GM19035 (cell line): Measurements from ENCODE around the gene PSMC4.

ENCODE experiments used
- ATAC-seq: cut with Tn5 transposase; IDR thresholded peaks from one replicate; pipeline ENCODE4 v1.9.1; 2021; ENCODE audit not compliant: unreplicated experiment

PSMC4 gene

DNA sequence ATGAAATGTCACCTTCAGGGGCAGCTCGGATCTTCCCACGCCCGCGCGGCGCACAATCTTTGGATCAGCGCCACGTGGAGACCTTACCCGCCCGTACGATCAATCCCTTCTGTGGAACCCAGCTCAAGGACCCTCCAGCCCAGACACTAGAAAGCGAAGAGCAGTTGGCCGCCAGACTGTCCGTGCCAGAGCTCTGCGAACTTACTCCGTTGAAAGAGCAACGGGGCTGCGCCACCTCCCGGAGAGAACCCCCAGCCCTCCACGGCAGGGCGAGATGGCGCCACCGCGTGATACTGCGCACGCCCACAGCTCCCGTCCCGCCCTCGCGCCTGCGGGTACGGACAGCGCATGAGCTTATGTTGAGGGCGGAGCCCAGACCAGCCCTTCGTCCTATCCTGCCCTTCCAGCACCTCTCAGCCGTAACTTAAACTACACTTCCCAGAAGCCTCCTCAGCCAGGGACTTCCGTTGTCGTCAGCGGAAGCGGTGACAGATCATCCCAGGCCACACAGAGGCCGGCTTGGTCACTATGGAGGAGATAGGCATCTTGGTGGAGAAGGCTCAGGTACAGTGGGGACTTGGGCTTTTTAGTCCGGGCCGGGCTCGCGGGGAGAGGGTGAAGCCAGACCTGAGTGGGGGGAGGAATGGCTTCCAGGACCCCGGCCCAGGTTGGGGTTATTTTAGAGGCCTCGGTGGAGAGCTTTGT lies at the start of gene PSMC4:
Gene PSMC4 (plus strand): TSS at position 491 of the 705 bp plus-strand sequence. CDS start 38 bp downstream, at position 529.
- ATAC-seq = peak; percentile 94

DNA sequence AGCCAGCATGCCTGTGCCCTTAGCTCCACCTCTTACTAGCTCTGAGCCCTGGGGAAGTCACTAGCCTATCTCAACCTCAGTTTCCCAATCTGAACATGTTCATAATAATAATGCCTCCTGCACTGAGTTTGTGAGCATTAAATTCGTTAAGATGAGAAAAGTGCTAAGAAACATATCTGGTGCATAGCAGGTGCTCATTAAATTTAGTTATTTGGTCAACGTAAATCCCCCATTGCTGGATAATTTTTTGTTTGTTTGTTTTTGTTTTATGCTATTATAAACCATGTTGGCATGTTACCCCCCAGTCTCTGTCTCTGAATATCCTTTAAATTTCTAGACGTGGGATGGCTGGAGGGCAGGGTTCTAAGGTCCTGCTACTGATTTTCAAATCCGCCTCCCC lies 47.1 kb upstream of the PSMC4 start:
- no peak for ATAC-seq

DNA sequence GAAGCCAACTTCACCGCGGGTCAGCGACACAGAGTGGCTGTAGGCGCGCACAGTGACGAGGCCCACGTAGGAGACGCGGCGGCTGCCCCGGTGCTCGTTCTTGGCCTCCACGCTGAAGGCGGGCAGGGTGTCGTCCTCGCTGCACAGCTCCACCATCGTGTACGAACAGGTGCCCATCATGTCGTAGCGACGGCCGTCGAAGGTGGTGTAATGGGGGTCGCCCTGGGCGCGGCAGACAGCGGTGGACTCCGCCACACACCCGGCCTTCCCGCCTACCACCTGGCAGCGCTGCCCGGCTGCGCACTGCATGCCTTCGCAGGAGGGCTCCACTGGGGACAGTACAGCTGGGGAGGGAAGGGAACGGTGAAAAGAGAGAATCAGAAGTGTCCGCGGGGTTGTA lies 46.6 kb upstream of the PSMC4 start:
- no peak for ATAC-seq

DNA sequence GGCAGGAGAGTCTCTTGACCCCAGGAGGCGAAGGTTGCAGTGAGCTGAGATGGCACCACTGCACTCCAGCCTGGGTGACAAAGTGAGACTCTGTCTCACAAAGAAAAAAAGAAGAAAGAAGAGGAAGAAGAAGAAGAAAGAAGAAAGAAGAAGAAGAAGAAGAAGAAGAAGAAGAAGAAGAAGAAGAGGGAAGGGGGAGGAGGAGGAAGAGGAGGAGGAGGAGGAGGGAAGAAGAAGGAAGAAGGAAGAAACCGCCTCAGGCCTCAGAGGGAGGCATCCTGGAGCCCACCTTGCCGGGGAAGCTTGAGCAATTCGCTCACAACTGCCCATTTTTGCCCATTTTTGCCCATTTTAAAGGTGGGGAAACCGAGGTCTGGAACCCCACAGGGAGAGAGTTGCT lies 46.0 kb upstream of the PSMC4 start:
- ATAC-seq = no peak

DNA sequence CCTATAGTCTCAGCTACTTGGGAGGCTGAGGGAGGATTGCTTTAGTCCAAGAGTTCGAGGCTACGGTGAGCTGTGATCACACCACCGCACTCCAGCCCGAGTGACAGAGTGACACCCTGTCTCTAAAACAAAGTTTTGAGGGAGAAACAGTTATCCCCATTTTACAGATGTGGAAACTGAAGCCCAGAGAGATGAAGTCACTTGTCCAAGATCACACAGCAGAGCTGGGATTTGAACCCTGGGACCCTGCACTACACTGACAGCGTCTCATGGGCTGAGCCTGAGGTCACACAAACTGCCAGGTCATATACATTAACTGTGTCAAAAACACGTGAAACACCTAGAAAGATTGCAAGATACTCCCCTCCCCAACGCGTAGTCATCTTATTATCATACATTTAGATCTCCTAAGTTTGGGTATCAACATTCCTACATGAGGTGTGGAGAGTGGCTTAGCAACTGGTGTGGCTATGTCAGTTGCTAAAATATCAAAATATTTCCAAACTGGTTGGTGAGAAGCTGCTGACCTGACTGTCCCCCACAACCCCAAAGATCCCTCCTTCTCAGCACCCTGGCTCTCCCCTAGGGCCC lies 44.7 kb upstream of the PSMC4 start:
- ATAC-seq = no peak

DNA sequence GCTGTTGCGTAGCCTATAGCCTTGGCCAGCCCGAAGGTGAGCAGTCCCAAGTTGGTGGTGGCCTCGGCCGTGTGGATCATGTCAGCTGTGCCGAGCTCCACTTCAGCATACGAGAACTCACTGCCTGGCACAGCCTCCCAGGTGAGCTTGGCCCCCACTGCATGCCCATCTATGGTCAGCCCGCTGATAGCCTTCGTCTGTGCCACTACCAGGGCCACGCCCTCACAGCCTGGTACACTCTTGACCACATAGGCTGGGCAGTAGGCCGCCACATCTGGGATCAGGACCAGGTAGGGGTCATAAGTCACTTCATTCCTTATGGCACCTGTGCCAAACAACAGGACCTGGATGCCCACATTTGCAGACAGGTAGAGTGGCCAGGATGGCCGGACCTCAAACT lies 43.9 kb upstream of the PSMC4 start:
- ATAC-seq = no peak

DNA sequence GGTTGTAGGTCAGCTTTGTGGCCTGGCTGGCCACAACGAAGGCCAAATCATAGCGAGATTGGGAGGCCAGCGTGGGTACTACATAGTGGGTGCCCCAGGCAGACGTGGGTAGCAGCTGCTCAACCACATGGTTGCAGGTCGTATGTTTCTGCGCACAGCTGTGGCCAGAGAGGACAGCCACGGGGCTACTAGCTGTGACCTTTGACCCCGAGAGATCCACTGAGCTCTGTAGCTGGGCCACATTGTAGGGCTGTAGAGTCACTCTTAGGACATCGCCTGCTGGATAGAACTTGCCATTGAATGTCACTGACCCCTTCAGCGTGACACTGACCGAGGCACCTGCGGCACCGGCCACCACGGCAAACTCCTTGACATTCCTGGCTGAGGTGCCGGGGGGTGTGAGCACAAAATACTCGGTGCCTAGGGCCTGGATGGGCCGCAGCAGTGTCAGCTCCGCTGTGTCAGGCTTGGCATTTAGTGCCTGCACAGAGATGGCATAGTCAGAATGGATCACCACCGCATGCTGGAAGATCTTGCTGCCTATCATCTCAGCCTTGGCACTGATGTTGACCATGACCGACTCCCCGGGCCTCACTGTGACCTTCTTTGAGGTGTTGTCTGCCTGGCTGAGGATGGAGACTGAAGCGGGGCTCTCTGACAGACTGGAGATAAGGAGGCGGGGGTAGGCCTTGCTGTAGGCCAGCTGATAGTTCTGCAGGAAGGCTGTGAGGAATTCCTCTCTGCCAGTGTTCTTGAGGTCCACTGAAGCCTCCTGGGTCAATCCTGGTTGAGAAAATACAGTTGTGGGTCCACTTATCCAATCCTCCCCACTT lies 43.2 kb upstream of the PSMC4 start:
- no peak for ATAC-seq

DNA sequence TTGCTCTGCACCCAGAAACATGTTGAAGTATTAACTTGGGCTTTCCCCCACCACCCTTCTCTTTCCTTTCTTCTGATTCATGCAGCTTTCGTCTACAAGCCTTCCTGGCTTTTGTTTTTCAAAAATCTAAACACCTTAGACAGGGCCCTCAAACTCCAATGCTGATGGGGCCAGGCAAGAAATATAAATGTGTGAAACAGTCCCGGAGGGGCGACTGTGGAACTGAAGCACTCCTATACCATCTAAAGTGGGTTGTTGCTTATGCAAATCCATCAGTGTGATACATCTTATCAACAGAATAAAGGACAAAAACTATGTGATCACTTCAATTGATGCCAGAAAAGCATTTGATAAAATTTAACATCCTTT lies 42.6 kb upstream of the PSMC4 start:
- ATAC-seq = no peak

DNA sequence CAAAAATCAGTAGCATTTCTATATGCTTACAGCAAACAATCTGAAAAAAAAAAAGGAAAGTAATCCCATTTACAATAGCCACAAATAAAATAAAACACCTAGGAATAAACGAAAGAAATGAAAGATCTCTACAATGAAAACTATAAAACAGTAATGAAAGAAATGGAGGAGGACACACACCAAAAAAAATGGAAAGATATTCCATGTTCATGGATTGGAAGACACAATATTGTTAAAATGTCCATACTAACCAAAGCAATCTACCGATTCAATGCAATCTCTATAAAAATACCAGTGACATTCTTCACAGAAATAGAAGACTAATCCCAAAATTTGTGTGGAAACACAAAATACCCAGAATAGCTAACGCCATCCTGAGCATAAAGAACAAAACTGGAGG lies 41.2 kb upstream of the PSMC4 start:
- ATAC-seq = no peak

- ATAC-seq = no peak
Observed at GRCh38 chr19:39934584-39935363, 36.2 kb upstream of the PSMC4 start, which contains the start of gene FCGBP. Gene FCGBP, minus strand, starts transcription at chr19:39934634.

DNA sequence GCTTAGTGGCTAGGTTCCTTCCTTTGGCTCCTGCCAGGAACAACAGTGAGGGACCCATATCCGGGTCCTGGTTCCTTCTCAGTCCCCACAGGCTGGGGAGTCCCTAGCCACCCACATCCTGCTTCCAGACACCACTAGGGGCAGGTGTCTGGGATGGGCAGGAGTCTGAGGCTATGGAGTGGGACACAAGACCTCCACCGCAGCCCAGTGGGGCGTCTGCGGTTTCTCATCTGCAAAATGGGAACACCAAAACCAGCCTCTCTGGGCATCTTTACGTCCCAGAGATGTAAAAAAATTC lies 35.7 kb upstream of the PSMC4 start:
- no peak for ATAC-seq

GRCh38 chr19:39936020-39936419 lies 34.9 kb upstream of the PSMC4 start:
- ATAC-seq = no peak

- ATAC-seq = no peak
Observed at GRCh38 chr19:39936622-39937021, 34.3 kb upstream of the PSMC4 start.

GRCh38 chr19:39937094-39937720 lies 33.8 kb upstream of the PSMC4 start:
- no peak for ATAC-seq

GRCh38 chr19:39937787-39938186 lies 33.2 kb upstream of the PSMC4 start:
- ATAC-seq = no peak

GRCh38 chr19:39939556-39939955 lies 31.4 kb upstream of the PSMC4 start:
- no peak for ATAC-seq

DNA sequence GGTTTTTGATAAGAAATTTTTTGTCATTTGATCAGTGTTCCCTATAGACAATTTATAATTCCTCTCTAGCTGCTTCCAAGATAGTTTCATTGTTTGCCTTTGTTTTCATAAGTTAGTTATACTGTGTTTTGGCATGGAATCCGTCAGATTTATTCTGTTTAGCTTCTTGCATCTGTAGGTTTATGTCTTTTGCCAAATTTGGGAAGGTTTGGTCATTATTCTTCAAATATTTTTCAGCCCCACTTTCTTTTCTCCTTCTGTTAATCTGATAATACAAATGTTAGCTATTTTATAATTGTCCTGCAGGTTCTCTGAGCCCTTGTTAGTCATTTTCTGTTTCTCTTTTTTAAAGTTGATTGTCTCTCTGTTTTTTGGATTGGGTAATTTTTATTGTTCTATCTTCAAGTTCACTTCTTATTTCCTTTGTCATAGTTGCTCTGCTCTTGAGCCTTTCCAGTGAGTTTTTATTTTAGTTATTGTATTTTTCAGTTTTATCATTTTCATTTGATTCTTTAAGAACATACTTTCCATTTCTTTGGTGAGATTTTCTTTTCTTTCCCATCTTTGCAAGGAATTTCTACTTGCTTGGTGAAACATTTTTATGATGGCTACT lies 30.6 kb upstream of the PSMC4 start:
- no peak for ATAC-seq

- no peak for ATAC-seq
Observed at GRCh38 chr19:39941151-39941550, 29.8 kb upstream of the PSMC4 start.

- peak; percentile 87 for ATAC-seq
Observed at GRCh38 chr19:39941615-39942365, 29.2 kb upstream of the PSMC4 start.

DNA sequence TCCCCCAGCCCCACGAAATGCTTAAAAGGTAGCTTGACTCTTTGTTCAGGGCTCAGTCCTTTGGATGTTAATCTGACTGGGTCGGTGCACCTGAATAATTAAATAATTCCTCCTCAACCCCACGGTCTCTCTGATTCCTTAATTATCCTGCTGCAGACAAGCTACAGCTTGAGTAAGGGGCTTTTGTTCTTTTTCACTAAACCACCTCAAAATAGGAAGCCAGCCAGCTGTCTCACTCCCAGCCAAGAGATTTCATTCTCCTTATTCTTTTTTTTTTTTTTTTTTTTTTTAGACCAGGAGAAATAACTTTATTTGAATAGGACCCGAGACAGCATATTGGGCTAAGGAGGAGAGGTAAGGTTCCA lies 28.6 kb upstream of the PSMC4 start:
- no peak for ATAC-seq
